WI38 (cell line): ENCODE measurements around the gene ABR.
A peak's percentile ranks its signal among the peaks of the same experiment; 100 is the strongest.
"Not testable (repeated sequence)": the region's sequence is repeated elsewhere in the genome, so short reads cannot be mapped to it uniquely, and the experiment has no call there.

Source experiments
- H3K4me3 ChIP-seq: 2 replicates; pipeline ENCODE4 v1.5.1; 2011; ENCODE audit warnings: low read depth, mild to moderate bottlenecking, control low read depth, low read length
- TF ChIP-seq, protein P1 (sequence below): IDR thresholded peaks from 2 replicates; pipeline ENCODE4 v1.5.1; 2012; ENCODE audit warnings: low read depth, mild to moderate bottlenecking, control low read depth, low read length

ABR gene

DNA sequence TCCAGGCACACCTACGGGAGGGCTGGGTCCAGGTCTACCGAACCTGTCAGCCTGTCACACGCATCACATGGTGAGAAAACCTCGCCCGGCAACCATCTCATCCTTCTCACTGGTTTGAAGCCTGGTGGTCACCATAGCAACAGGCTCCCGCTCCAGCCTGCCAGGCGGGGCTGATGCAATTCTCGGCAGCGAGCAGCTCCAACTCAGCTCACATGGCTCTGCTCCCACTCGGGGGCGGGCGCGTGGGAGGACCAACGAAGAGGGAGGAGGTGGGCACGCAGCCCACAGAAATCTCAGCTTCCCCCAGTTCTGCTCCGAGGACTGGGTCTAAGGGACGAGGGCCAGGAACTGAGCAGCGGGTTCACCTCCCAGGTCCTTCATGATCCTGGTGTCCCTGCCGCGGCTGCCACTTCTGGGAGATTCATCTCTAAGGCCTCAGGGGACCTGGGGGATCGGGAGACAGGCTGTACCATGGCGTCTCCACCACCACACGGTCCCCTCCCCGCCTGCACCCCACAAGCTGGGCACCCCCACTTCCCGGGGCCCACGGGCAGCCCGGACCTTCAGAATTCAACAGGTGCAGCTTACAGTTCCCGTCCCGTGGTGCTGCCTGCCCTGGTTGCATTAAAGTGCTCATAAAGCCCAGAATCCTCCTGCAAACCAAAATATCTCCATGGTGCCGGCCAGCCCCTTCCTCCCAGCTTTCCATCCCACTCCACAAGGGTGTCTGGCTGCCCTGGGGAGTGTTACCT lies 25.8 kb downstream of the ABR start:
- no peak overlapping the region for H3K4me3 ChIP-seq
- TF ChIP-seq, protein P1, sequence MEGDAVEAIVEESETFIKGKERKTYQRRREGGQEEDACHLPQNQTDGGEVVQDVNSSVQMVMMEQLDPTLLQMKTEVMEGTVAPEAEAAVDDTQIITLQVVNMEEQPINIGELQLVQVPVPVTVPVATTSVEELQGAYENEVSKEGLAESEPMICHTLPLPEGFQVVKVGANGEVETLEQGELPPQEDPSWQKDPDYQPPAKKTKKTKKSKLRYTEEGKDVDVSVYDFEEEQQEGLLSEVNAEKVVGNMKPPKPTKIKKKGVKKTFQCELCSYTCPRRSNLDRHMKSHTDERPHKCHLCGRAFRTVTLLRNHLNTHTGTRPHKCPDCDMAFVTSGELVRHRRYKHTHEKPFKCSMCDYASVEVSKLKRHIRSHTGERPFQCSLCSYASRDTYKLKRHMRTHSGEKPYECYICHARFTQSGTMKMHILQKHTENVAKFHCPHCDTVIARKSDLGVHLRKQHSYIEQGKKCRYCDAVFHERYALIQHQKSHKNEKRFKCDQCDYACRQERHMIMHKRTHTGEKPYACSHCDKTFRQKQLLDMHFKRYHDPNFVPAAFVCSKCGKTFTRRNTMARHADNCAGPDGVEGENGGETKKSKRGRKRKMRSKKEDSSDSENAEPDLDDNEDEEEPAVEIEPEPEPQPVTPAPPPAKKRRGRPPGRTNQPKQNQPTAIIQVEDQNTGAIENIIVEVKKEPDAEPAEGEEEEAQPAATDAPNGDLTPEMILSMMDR = no peak

GRCh38 chr17:1152582-1152981 lies 27.2 kb downstream of the ABR start:
- not testable (repeated sequence) for H3K4me3 ChIP-seq

- TF ChIP-seq, protein P1 = no peak
- no peak overlapping the region for H3K4me3 ChIP-seq
Observed at GRCh38 chr17:1150863-1151600, 28.7 kb downstream of the ABR start.

GRCh38 chr17:1149869-1150268 lies 29.9 kb downstream of the ABR start:
- no peak overlapping the region for H3K4me3 ChIP-seq
- TF ChIP-seq, protein P1 = no peak

DNA sequence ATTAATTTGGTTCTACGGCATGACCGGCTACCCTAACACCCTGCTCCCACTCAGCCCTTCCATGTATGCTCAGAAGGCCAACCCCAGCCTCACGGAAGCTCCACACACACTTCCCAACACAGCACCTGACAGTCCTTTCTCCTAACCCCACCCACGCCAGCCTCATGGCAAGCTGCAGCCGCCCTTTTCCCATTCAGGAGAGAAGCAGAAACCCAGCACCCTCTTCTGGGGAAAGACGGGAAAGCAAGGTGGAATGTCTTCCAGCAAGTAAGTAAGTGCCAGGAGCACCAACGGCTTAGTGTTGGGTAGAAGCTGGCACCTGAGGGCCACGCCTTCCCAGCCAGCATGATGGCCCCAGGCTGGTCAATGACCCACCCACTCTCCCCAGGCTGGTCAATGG lies 32.1 kb downstream of the ABR start:
- TF ChIP-seq, protein P1 = peak; percentile 47; the same call in 1 of the 2 replicates
- H3K4me3 ChIP-seq = no peak overlapping the region

DNA sequence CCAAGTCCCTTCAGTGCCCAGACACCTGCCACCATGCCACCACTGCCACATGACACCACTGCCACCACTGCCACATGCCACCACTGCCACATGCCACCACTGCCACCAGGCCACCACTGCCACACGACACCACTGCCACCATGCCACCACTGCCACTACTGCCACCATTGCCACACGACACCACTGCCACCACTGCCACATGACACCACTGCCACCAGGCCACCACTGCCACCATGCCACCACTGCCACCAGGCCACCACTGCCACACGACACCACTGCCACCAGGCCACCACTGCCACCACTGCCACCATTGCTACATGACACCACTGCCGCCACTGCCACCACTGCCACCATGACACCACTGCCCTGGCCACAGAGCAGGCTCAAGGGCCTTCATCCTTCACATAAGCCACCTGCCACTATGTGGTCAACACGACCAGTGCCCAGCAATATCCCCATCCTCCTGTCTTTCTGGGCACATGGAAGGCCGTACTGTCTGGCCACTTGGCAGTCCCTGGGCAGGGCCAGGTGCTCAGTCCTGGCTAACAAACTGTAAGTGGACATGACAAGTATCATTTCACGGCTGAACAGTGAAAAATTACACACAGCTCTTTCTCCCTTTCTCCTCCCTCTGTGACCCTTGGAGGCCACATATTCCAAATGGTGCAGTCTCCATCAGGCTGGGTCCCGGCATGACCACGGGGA lies 33.1 kb downstream of the ABR start:
- TF ChIP-seq, protein P1 = no peak
- no peak overlapping the region for H3K4me3 ChIP-seq

DNA sequence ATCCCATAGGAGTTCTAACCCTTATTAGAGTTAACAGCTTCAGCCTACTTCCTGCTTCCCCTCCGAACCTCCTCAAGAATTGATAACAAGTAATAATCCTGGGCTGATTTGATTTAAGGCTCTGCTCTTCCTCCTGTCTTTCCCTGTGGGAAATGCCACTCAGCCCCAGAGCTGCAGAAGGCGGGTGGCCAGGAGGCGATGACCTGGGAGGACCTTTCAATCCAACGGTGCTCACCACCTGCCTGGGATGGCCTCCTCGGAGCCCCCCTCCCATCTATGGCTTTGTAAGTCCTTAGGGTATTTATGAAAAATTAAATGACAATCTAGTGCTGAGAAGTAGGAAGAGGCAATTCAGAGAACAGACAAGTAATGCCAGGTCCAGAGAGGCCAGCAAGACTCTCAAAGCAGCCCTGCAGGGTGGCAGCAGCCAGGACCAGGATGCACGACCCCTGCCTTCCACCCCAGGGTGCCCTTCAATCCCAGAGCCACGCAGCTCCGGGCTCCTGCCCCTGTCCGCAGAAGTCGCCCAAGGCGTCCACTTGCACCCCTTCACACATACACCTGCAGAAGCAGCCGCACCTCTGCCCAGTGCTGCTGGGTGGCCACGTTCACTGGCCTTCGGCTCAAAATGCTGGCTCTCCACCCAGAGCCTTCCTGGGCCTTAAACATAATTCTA lies 34.3 kb downstream of the ABR start:
- H3K4me3 ChIP-seq = no peak overlapping the region
- TF ChIP-seq, protein P1 = no peak
